Measurements from ENCODE around the gene SEC24C. TPM values are rescaled to one million over a fixed set of nuclear protein-coding genes. Genes with fewer than 3 reads are reported as not detected.

SEC24C gene
- total RNA-seq, 2 experiments from 2014 or later: 52.0 to 54.2 TPM

DNA sequence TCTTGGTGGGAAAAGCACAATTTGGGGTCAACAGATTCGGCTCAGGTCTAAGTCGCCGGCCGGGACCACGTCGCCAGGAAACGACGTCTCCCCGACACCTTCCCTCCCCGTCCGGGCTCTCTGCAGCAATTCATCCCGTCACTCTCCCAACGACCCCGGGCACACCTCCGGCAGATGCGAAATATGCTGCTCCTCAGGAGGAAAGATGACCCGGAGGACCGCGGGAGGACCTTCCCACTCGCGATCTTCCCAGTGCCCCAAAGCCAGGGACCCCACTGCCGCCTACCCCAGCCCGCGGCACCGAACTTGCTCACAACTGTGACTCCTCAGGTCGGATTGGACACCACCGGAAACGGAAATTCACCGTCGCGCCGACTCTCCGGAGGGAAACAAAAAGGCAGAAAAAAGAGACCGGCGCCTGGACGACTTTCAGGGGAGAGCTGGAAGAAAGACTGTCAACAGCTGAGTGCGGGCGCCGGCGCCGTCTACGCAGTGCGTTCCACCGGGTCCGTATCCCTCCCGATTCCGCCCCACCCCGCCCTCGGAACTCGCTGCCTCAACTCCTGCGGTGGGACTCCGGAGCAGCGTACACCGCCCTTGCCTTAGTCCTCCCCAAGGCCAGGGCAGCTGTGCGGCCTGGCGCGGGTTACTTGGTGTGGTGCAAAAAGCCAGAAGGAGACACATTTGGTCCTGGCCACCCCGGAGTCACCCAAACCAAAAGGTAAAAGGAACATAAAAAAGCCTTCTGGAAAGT, 13.8 kb upstream of the SEC24C start:
- Histone ChIP-seq H3K4me3 (ENCODE audit: low read length) (peak overlapping the region; percentile 87), H3K4me1 (ENCODE audit: insufficient read depth, low read length) (peaks cover 27% of the 10 kb centered on the region), H3K27me3 (ENCODE audit: control insufficient read depth in 1 of 2, insufficient read depth in 2 of 2, low read length in 2 of 2) (no peaks in the 10 kb centered on the region), H3K36me3 (ENCODE audit: insufficient read depth, low read length) (peaks cover 31% of the 10 kb centered on the region), H3K27ac (ENCODE audit: low read depth in 1 of 2, low read length in 2 of 2) (peak overlapping the region; percentile 77 to 86), H3K9me3 (ENCODE audit: control insufficient read depth in 1 of 2, insufficient read depth in 1 of 2, low read length in 2 of 2) (no peaks in the 10 kb centered on the region)
- H3K9me3 Mint-ChIP-seq: no peaks in the 10 kb centered on the region
- DNase-seq (peak; percentile 78 to 94 (median 90)), ATAC-seq (ENCODE audit: poor library complexity) (peak; percentile 90)
- no peak for TF ChIP-seq CTCF (IDR thresholded peaks at IDR 0.05)
- intact Hi-C loops (cut with DNase I, micrococcal nuclease): loop anchor here (1.0 to 10.0 kb wide), 5 partner anchors 13 to 424 kb away; partner anchors contain the start of genes ADK (in 1 of the 2), AP3M1 (in 1 of the 2), SEC24C (in 1 of the 2) and ZSWIM8 (in 1 of the 2)
- ChIA-PET CTCF (interaction anchor here (1.0 to 1.5 kb wide), 2 partner anchors 39 to 149 kb away, joined by 3 to 4 read pairs; no protein-coding TSS in a partner anchor), POLR2A (interaction anchor here (0.6 to 3.6 kb wide), 14 partner anchors 13 to 1480 kb away, joined by 3 to 84 read pairs (median 4); partner anchors contain the start of genes CHCHD1, PPP3CB, SEC24C and VDAC2)
- H3K27me3 Mint-ChIP-seq: no peaks in the 10 kb centered on the region
- H3K4me3 Mint-ChIP-seq: peak overlapping the region; percentile 98
- H3K27ac Mint-ChIP-seq: peak overlapping the region; percentile 94
- peaks cover 31% of the 10 kb centered on the region for H3K4me1 Mint-ChIP-seq (ENCODE audit: low read depth)
- H3K36me3 Mint-ChIP-seq (ENCODE audit: low read depth): peaks cover 44% of the 10 kb centered on the region

DNA sequence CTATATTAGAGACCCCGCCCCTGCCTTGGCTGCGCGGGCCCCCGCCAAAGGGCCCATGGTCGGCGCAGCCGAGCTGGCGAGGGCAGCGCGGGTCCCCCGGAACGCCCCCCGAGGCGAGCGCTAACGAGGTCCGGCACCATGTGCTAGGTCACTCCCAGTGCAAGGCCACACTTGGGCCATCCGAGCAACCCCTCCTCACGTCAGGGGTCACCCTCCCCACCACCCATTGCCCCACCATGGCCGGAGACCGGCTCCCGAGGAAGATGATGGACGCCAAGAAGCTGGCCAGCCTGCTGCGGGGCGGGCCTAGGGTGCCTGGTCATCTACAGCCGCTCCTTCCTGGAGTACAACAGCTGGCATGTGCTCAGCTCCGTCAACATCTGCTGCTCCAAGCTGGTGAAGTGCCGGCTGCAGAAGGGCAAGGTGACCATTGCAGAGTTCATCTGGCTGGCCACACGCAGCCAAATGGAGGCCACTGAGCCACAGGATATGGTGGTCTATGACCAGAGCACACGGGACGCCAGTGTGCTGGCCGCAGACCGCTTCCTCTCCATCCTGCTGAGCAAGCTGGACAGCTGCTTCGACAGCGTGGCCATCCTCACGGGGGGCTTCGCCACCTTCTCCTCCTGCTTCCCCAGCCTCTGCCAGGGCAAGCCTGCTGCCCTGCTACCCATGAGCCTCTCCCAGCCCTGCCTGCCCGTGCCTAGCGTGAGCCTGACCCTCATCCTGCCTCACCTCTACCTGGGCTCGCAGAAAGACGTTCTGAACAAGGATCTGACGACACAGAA, 12.4 kb upstream of the SEC24C start:
- H3K4me3 Mint-ChIP-seq: peak overlapping the region; percentile 68
- Histone ChIP-seq H3K27ac (ENCODE audit: low read depth in 1 of 2, low read length in 2 of 2) (no peak overlapping the region), H3K4me3 (ENCODE audit: low read length) (no peak overlapping the region), H3K4me1 (ENCODE audit: insufficient read depth, low read length) (peaks cover 27% of the 10 kb centered on the region), H3K36me3 (ENCODE audit: insufficient read depth, low read length) (peaks cover 19% of the 10 kb centered on the region), H3K27me3 (ENCODE audit: control insufficient read depth in 1 of 2, insufficient read depth in 2 of 2, low read length in 2 of 2) (no peaks in the 10 kb centered on the region), H3K9me3 (ENCODE audit: control insufficient read depth in 1 of 2, insufficient read depth in 1 of 2, low read length in 2 of 2) (no peaks in the 10 kb centered on the region)
- ATAC-seq (ENCODE audit: poor library complexity) (no peak), DNase-seq (peak in 1 of 14 experiments; percentile 26)
- TF ChIP-seq CTCF (IDR thresholded peaks at IDR 0.05): no peak
- intact Hi-C loops (cut with DNase I, micrococcal nuclease): loop anchor here (2.0 to 10.0 kb wide), 3 partner anchors 13 to 423 kb away; partner anchors contain the start of genes ADK (in 1 of the 2), AP3M1 (in 1 of the 2) and SEC24C (in 1 of the 2)
- H3K27ac Mint-ChIP-seq: peak overlapping the region; percentile 94
- no peaks in the 10 kb centered on the region for H3K9me3 Mint-ChIP-seq
- ChIA-PET CTCF (interaction anchor here (1.0 to 1.5 kb wide), 2 partner anchors 14 to 37 kb away, joined by 3 read pairs; no protein-coding TSS in a partner anchor), POLR2A (interaction anchor here (2.8 to 3.6 kb wide), 2 partner anchors 11 to 39 kb away, joined by 33 to 84 read pairs; partner anchors contain the start of gene SEC24C)
- H3K36me3 Mint-ChIP-seq (ENCODE audit: low read depth): peaks cover 30% of the 10 kb centered on the region
- peaks cover 31% of the 10 kb centered on the region for H3K4me1 Mint-ChIP-seq (ENCODE audit: low read depth)
- no peaks in the 10 kb centered on the region for H3K27me3 Mint-ChIP-seq

GRCh38 chr10:73732426-73732825, 11.7 kb upstream of the SEC24C start:
- intact Hi-C loops (cut with DNase I, micrococcal nuclease): loop anchor here in 1 of 2 experiments (5.0 to 10.0 kb wide), 2 partner anchors 105 to 422 kb away; partner anchors contain the start of genes ADK and AP3M1
- no peaks in the 10 kb centered on the region for H3K27me3 ChIP-seq (ENCODE audit: control insufficient read depth in 1 of 2, insufficient read depth in 2 of 2, low read length in 2 of 2)
- peaks cover 15% of the 10 kb centered on the region for H3K36me3 ChIP-seq (ENCODE audit: insufficient read depth, low read length)
- Mint-ChIP-seq H3K9me3 (no peaks in the 10 kb centered on the region), H3K36me3 (ENCODE audit: low read depth) (peaks cover 25% of the 10 kb centered on the region), H3K27me3 (no peaks in the 10 kb centered on the region), H3K27ac (peak overlapping the region; percentile 73), H3K4me3 (peak overlapping the region; percentile 68), H3K4me1 (ENCODE audit: low read depth) (peaks cover 29% of the 10 kb centered on the region)
- ChIA-PET CTCF (interaction anchor here (1.0 kb wide), 1 partner anchor 15 kb away, joined by 3 read pairs; no protein-coding TSS in a partner anchor), POLR2A (interaction anchor here (3.6 kb wide), 1 partner anchor 11 kb away, joined by 84 read pairs; the partner anchor contains the start of gene SEC24C)
- DNase-seq (no peak), ATAC-seq (ENCODE audit: poor library complexity) (no peak)
- no peaks in the 10 kb centered on the region for H3K9me3 ChIP-seq (ENCODE audit: control insufficient read depth in 1 of 2, insufficient read depth in 1 of 2, low read length in 2 of 2)
- no peak overlapping the region for H3K4me3 ChIP-seq (ENCODE audit: low read length)
- H3K4me1 ChIP-seq (ENCODE audit: insufficient read depth, low read length): peaks cover 27% of the 10 kb centered on the region
- H3K27ac ChIP-seq (ENCODE audit: low read depth in 1 of 2, low read length in 2 of 2): no peak overlapping the region
- no peak for TF ChIP-seq CTCF (IDR thresholded peaks at IDR 0.05)
